Fibroblast of lung (primary cell): Measurements from ENCODE around the gene KCNMB3. TPM values are rescaled to one million over a fixed set of nuclear protein-coding genes. Genes with fewer than 3 reads are reported as not detected.

Experiments
- DNase-seq, 2 donors: peaks; one replicate each; pipeline versions ENCODE4 v3.0.0 to v3.0.0-alpha.2; 2010; ENCODE audit warnings: low read depth in 2 of 2
- H2AFZ ChIP-seq: 2 replicates; pipeline ENCODE4 v1.5.1; 2012; ENCODE audit warnings: low read length, control low read depth, inconsistent platforms
- H3K27ac ChIP-seq: 2 replicates; pipeline ENCODE4 v1.5.1; 2011; ENCODE audit warnings: low read length, control low read depth; ENCODE audit not compliant: insufficient read depth
- H3K27me3 ChIP-seq: 2 replicates; pipeline ENCODE4 v1.5.1; 2011; ENCODE audit warnings: mild to moderate bottlenecking, low read length; ENCODE audit not compliant: control insufficient read depth, insufficient read depth
- H3K36me3 ChIP-seq: 2 replicates; pipeline ENCODE4 v1.5.1; 2011; ENCODE audit warnings: low read length; ENCODE audit not compliant: control insufficient read depth, insufficient read depth
- H3K4me1 ChIP-seq: 2 replicates; pipeline ENCODE4 v1.5.1; 2011; ENCODE audit warnings: low read length; ENCODE audit not compliant: control insufficient read depth, insufficient read depth; ENCODE audit errors: extremely low read depth
- H3K4me2 ChIP-seq: 2 replicates; pipeline ENCODE4 v1.5.1; 2011; ENCODE audit warnings: low read length, control low read depth; ENCODE audit not compliant: insufficient read depth; ENCODE audit errors: extremely low read depth
- H3K4me3 ChIP-seq, 4 experiments: fragments of 200-600 bp in 1 of 4; sonication (generic) in 1 of 4; replicated peaks in 1 of 4; 2 replicates each; pipeline ENCODE4 v1.5.1; 2011 to 2016; ENCODE audit warnings: low read length in 4 of 4, low read depth in 3 of 4, mild to moderate bottlenecking in 3 of 4, control low read depth in 2 of 4, inconsistent platforms in 1 of 4, mixed read lengths in 1 of 4; ENCODE audit not compliant: insufficient read depth in 1 of 4; ENCODE audit errors: control extremely low read depth in 1 of 4
- H3K79me2 ChIP-seq: 2 replicates; pipeline ENCODE4 v1.5.1; 2012; ENCODE audit warnings: mild to moderate bottlenecking, low read length, inconsistent platforms; ENCODE audit not compliant: control insufficient read depth, insufficient read depth
- H3K9ac ChIP-seq: 2 replicates; pipeline ENCODE4 v1.5.1; 2011; ENCODE audit warnings: mild to moderate bottlenecking, low read length, control low read depth; ENCODE audit not compliant: insufficient read depth
- H3K9me3 ChIP-seq: 2 replicates; pipeline ENCODE4 v1.5.1; 2012; ENCODE audit warnings: low read depth, low read length; ENCODE audit not compliant: control insufficient read depth, insufficient read depth
- H4K20me1 ChIP-seq: 2 replicates; pipeline ENCODE4 v1.5.1; 2011; ENCODE audit warnings: low read length; ENCODE audit not compliant: control insufficient read depth, insufficient read depth; ENCODE audit errors: extremely low read depth
- CTCF ChIP-seq, 2 donors: IDR thresholded peaks in 1 of 2; conservative IDR thresholded peaks in 1 of 2; 1 replicate in 1 of 2; 2 replicates in 1 of 2; pipeline ENCODE4 v1.5.1; 2011 to 2012; ENCODE audit warnings: low read length in 2 of 2, control low read depth in 1 of 2, inconsistent platforms in 1 of 2, low read depth in 1 of 2, mild to moderate bottlenecking in 1 of 2
- EZH2 ChIP-seq: IDR thresholded peaks from 2 replicates; pipeline ENCODE4 v1.5.1; 2012; ENCODE audit warnings: low read length, control low read depth, mild to moderate bottlenecking; ENCODE audit errors: missing control alignments
- polyA plus RNA-seq, 2 donors: library from polyadenylated mRNA; depleted of rRNA in 1 of 2; stranded (reverse) in 1 of 2; unstranded in 1 of 2; fragments of >200 nt; gene quantifications; 2 replicates each; pipeline ENCODE4 v1.2.1, GENCODE V29; 2011 to 2012; ENCODE audit warnings: missing spikeins in 1 of 2
- total RNA-seq: library from RNA; depleted of rRNA; stranded (reverse); fragments of >200 nt; gene quantifications from 2 replicates; pipeline ENCODE4 v1.2.1, GENCODE V29; 2014

Gene KCNMB3
- total and polyA plus RNA-seq, 2 donors (not counting 1 experiment from before 2014, with no cell fraction given) = 1.3 to 1.5 TPM

- no peaks in the 10 kb centered on the region for H3K4me1 ChIP-seq
These were observed 28.9 kb upstream of the KCNMB3 start for GRCh38 chr3:179279837-179280236.

GRCh38 chr3:179278932-179279693 lies 28.2 kb upstream of the KCNMB3 start:
- Histone ChIP-seq H3K27me3 (no peaks in the 10 kb centered on the region), H3K4me3 (no peak overlapping the region), H2AFZ (no peak overlapping the region), H3K27ac (no peak overlapping the region), H3K4me2 (no peak overlapping the region), H3K4me1 (no peaks in the 10 kb centered on the region), H3K9me3 (no peaks in the 10 kb centered on the region), H4K20me1 (no peaks in the 10 kb centered on the region), H3K9ac (no peak overlapping the region), H3K36me3 (no peaks in the 10 kb centered on the region), H3K79me2 (no peaks in the 10 kb centered on the region)
- TF ChIP-seq CTCF (conservative IDR thresholded peaks at IDR 0.05 in 1 of 2, IDR thresholded peaks at IDR 0.05 in 1 of 2; ENCODE audit: low read depth in 1 of 2, low read length in 2 of 2) (no peak), EZH2 (no peak)
- DNase-seq = no peak

More at GRCh38 chr3:179279837-179280236, 28.9 kb upstream of the KCNMB3 start:
- Histone ChIP-seq H3K9ac (no peak overlapping the region), H3K27ac (no peak overlapping the region), H3K9me3 (no peaks in the 10 kb centered on the region), H2AFZ (no peak overlapping the region), H3K4me2 (no peak overlapping the region), H3K36me3 (no peaks in the 10 kb centered on the region), H3K27me3 (no peaks in the 10 kb centered on the region), H3K4me3 (no peak overlapping the region), H3K79me2 (no peaks in the 10 kb centered on the region), H4K20me1 (no peaks in the 10 kb centered on the region)
- no peak for DNase-seq
- TF ChIP-seq EZH2 (no peak), CTCF (conservative IDR thresholded peaks at IDR 0.05 in 1 of 2, IDR thresholded peaks at IDR 0.05 in 1 of 2; ENCODE audit: low read depth in 1 of 2, low read length in 2 of 2) (no peak)

- Histone ChIP-seq H3K79me2 (no peaks in the 10 kb centered on the region), H4K20me1 (no peaks in the 10 kb centered on the region), H3K27me3 (no peaks in the 10 kb centered on the region), H3K27ac (no peak overlapping the region), H3K4me3 (no peak overlapping the region), H2AFZ (no peak overlapping the region), H3K36me3 (no peaks in the 10 kb centered on the region), H3K9ac (no peak overlapping the region), H3K9me3 (no peaks in the 10 kb centered on the region), H3K4me2 (no peak overlapping the region), H3K4me1 (no peaks in the 10 kb centered on the region)
- TF ChIP-seq EZH2 (no peak), CTCF (conservative IDR thresholded peaks at IDR 0.05 in 1 of 2, IDR thresholded peaks at IDR 0.05 in 1 of 2; ENCODE audit: low read depth in 1 of 2, low read length in 2 of 2) (no peak)
- DNase-seq = no peak
These were observed 27.2 kb upstream of the KCNMB3 start for GRCh38 chr3:179278151-179278550.
